ENCODE measurements around the gene BTN1A1. TPM values are rescaled to one million over a fixed set of nuclear protein-coding genes. Genes with fewer than 3 reads are reported as not detected.
"Not testable (repeated sequence)": the region's sequence is repeated elsewhere in the genome, so short reads cannot be mapped to it uniquely, and the experiment has no call there.

Gene BTN1A1
- total RNA-seq, 1 donor from 2014 or later, result not detected

DNA sequence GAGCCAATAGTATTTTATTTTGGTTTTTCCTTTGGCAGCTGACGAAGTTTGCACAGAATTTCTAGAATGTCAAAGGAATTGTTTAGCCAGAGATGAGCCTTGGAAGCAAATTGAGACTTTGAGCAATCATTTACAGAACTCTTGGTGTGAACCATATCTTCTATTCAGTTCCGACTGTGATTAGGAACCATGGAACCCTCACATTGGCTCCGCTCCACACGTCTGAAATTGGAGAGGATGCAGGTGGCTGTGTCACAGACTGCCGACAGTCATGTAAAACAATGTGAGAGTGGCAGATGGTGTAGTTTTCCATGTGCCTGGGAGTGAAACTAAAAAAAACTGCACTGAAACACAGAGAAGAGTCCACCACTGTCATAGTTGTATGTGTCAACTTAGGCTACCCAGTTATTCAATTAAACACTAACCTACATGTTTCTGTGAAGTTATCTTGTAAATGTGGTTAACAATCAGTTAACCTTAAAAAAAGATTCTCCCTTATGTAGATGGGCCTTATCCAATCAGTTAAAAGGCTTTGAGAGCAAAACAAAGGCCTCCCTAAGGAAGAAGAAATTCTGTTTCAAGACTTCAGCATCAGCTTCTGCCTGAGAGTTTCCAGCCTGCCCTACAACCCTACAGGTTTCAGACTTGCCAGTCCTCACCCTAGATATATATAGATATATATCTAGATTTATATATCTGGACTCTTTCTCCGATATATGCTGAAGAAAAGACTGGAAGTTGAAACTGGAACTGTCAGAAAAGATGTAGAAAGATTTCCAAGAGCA, 34.8 kb downstream of the BTN1A1 start:
- no peak for ATAC-seq

GRCh38 chr6:26536571-26537159, 36.6 kb downstream of the BTN1A1 start:
- DNase-seq (ENCODE audit: low spot score) (no peak), ATAC-seq (no peak)

More for the DNA sequence above, 34.8 kb downstream of the BTN1A1 start:
- no peak for DNase-seq (ENCODE audit: low spot score)

DNA sequence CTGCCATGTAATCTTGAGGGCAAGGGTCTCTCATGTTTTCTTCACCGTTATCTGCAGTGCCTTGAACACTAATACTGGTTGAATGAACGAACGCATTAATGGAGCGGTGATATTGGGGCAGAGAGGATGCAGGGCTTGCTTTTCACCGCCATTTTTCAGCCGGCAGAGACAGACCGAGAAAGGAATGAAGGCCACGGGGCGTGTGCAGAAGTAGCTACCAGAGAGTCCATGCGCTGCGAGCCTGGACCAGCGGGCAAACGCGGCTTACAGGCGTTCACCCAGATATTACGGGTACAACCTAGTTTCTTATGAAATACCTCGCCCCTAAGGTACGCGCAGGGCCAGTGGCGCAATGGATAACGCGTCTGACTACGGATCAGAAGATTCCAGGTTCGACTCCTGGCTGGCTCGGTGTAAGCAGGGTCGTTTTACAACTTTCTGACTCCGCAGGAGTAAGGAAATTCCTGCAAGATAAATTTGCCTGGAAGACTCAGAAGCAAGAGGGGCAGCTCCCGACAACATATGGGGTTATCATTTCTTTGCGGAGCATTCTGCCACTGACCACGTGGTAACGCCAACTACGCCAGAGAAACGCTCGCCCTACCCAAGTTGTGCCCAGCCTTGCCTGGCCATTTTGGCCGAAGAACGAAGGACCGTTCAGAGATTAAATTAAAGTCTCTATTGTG, 37.2 kb downstream of the BTN1A1 start:
- DNase-seq (ENCODE audit: low spot score) (peak; percentile 93), ATAC-seq (peak; percentile 77)

- ATAC-seq (peak; percentile 76), DNase-seq (ENCODE audit: low spot score) (peak; percentile 76)
Observed at GRCh38 chr6:26537846-26538571, 37.9 kb downstream of the BTN1A1 start, which contains the start of gene HMGN4. Gene HMGN4, plus strand, starts transcription at chr6:26538366. Its CDS starts 6,841 bp downstream, at chr6:26545207.

DNA sequence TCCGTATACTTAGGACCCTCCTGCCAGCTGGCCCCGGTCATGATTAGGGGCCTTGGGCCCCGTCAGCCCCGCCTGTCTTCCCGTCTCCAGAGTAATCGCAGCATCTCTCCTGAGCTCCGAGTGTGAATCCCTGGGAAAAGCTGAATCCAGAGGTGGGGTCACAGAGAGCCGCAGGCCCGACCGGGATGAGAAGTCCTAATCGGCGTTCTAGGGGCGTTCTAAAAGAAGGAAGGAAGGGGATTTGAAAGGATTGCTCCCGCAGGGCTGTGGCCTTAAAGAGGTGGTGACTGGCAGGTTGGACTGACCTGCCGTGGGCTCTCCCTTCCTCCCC, 38.4 kb downstream of the BTN1A1 start:
- peak; percentile 1 for ATAC-seq
- DNase-seq (ENCODE audit: low spot score), result no peak

DNA sequence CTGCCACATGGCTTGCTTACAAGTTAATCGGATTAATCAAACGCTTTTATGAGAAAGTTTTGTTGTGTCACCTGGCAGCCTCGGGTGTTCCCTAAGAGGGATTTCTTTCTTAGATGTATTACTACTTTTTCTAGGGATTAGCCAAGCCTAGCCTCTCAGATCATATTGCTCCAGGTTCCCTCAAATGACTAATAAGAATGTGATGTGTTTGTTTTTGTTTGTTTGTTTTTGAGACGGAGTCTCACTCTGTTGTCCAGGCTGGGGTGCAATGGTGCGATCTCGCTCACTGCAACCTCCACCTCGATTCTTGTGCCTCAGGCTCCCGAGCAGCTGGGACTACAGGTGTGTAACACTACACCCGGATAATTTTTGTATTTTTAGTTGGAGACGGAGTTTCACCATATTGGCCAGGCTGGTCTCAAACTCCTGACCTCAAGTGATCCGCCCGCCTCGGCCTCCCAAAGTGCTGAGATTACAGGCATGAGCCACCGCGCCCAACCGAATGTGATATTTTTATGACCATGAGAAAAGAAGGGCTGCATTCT, 39.0 kb downstream of the BTN1A1 start:
- DNase-seq (ENCODE audit: low spot score), result no peak
- no peak for ATAC-seq

DNA sequence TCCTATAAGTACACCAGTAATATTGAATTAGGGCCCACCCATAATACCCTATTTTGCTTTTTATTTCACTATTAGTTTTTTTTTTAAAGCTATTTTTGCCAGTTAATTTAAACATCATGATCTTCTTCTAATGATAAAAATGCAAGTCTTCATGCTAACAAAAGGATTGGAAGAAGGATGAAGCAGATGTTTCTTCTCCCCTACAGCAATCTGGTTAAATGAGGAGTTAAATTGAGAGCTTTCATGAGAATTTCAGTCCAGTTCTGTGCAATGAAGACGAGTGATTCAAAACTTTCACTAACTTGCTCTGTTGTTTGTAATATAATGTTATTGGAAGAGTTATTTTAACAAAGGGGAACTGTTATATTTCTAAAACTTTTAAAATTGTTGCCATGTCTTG, 41.5 kb downstream of the BTN1A1 start:
- ATAC-seq (no peak), DNase-seq (ENCODE audit: low spot score) (no peak)

DNA sequence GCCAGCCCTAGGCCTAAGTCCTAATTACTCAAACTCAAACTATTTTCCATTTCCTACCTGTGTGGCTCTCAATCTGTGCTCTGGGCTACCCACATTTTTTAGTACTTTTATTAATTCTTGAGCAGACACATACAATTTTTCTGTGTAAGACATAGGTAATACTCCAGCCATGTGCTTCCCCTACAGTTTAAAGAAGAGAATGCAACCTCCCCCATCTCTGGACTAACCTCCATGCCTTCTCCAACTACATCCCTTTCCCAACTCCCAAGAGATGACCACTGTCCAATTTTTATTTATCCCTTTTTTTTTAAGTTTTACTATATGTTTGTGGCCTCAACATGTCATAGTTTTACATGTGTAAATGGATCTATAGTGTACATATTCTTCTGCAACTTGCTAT, 43.9 kb downstream of the BTN1A1 start:
- no peak for DNase-seq (ENCODE audit: low spot score)

DNA sequence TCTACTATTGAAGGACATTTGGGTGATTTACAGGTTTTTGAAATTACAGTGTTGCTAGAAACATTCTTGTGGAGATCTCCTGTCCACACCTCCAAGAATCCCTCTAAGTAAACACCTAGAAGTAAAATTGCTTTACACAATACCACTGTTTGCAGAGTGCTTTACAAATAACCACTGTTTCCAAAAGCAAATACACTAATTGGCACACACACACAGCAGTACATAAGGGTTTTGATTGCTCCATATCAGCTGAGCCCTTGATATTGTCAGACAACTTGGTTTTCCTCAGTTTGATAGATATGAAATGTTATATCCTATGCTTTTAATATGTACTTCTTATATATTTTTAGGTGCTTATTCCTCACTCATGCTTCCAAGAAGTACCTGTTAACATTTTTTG, 44.4 kb downstream of the BTN1A1 start:
- no peak for DNase-seq (ENCODE audit: low spot score)
- peak; percentile 96 for ATAC-seq

More for the DNA sequence above, 43.9 kb downstream of the BTN1A1 start:
- ATAC-seq, result peak; percentile 37

- no peak for DNase-seq (ENCODE audit: low spot score)
- ATAC-seq, result no peak
Observed at GRCh38 chr6:26545627-26546026, 45.5 kb downstream of the BTN1A1 start.

GRCh38 chr6:26547363-26547762, 47.3 kb downstream of the BTN1A1 start:
- not testable (repeated sequence) for DNase-seq (ENCODE audit: low spot score); ATAC-seq

DNA sequence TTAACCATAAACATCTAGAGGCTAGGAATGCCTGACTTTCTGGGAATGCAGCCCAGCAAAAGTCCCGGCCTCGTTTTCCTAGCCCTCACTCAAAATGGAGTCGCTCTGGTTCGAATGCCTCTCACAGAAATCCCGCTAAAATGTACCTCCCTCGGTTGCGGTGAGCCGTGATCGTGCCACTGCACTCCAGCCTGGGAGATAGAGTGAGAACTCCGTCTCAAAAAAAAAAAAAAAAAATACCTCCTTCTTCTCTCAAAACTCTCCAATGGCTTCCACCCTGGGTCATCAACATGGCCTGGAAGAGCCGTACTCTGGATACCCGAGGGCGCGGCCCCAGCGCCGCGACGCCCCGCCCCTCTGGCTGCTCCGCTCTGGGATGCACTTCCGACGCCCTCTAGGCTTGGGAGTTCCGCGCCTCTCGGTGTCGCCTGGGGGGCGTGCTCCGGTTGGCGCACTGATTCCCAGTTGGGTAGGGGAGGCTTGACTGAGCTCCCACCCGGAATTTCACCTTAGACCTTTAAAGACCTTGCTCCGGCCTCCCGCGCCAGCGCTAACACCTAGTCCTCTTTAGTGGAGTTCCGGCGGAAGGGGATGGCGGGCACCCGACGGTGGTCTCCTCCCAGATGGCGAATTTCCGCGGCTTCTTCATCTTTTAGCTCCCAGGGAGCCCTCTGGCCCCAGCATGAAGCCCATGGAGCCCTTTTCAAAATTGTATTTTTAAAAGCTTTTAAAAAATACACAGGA, 50.3 kb downstream of the BTN1A1 start:
- ATAC-seq (peak; percentile 35), DNase-seq (ENCODE audit: low spot score) (no peak)

GRCh38 chr6:26552205-26552604, 52.1 kb downstream of the BTN1A1 start:
- no peak for ATAC-seq

GRCh38 chr6:26552640-26553188, 52.6 kb downstream of the BTN1A1 start:
- ATAC-seq, result no peak
- no peak for DNase-seq (ENCODE audit: low spot score)

More at GRCh38 chr6:26552205-26552604, 52.1 kb downstream of the BTN1A1 start:
- no peak for DNase-seq (ENCODE audit: low spot score)

GRCh38 chr6:26553264-26553634, 53.1 kb downstream of the BTN1A1 start:
- peak; percentile 71 for ATAC-seq
- DNase-seq (ENCODE audit: low spot score), result peak; percentile 69

DNA sequence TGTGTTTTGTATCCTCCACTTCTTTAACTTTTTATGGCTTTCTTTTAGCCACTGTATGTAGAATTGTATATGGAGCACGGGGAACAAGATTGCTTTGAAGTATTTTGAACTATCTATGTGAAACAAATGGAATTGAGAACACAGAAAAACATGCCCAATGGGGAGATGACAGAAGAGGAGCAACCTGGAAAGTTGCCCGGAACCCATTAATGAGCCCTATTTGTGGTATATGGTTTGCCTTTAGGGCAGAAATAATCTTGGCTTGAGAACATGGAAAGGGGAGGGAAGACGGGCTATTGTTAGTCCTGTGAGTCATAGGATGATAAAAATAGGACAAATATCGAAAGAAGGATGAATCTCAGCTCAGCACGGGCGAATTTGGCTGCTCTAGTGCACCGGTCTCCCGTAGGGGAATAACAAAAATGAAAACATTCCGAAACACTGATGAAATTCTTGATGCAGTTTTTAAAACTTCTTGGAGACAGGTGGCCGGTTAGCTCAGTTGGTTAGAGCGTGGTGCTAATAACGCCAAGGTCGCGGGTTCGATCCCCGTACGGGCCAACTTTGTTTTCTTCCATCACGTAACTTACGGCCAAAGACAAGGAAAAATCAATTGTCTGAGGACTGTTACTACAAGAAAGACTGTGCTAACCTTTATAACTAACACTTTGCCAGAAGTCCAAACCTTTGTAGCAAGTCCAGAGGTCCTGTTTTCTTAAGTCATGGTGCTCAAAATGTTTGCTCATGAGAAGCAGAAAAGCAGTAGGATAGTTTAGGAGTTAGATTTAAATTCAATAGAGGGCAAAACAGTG, 53.7 kb downstream of the BTN1A1 start:
- DNase-seq (ENCODE audit: low spot score) (peak; percentile 77), ATAC-seq (peak; percentile 74)

DNA sequence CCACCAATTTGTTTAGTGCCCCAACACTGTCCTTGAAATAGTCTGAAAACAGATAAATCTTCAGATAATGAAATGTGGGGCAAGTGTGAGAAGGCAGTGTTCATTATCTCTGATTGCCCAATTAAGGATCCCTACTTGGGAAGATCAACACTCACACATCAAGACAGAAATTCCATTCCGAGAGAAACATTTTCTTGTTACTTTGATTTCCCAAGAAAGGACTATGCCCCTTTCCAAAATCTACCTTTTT, 54.3 kb downstream of the BTN1A1 start:
- ATAC-seq (no peak), DNase-seq (ENCODE audit: low spot score) (no peak)

- ATAC-seq, result peak; percentile 16
- no peak for DNase-seq (ENCODE audit: low spot score)
Observed at GRCh38 chr6:26554697-26555504, 54.8 kb downstream of the BTN1A1 start.

Measured in left lobe of liver (tissue), 2 donors.